ENCODE data around the gene SOX6. TPM values are rescaled to one million over a fixed set of nuclear protein-coding genes. Genes with fewer than 3 reads are reported as not detected.
"Not testable (repeated sequence)": the region's sequence is repeated elsewhere in the genome, so short reads cannot be mapped to it uniquely, and the experiment has no call there.

SOX6 gene
- total RNA-seq = 0.34 TPM in 1 of 2 replicates, not detected in the other

GRCh38 chr11:16356057-16356760 is at the start of gene SOX6:
Gene SOX6 (minus strand): TSS chr11:16356546. CDS start chr11:16341248, 15,298 bp downstream.
- intact Hi-C loops (cut with micrococcal nuclease) = no loop called here

GRCh38 chr11:16404781-16405285 is 48.5 kb upstream of the SOX6 start:
- intact Hi-C loops (cut with micrococcal nuclease) = no loop called here

- intact Hi-C loops (cut with micrococcal nuclease) = no loop called here
Measured at GRCh38 chr11:16403851-16404250, 47.5 kb upstream of the SOX6 start.

GRCh38 chr11:16403448-16403803 is 47.1 kb upstream of the SOX6 start:
- intact Hi-C loops (cut with micrococcal nuclease) = no loop called here

- intact Hi-C loops (cut with micrococcal nuclease) = no loop called here
Measured at GRCh38 chr11:16402654-16403447, 46.5 kb upstream of the SOX6 start.

- intact Hi-C loops (cut with micrococcal nuclease) = no loop called here
Measured at GRCh38 chr11:16397390-16397789, 41.0 kb upstream of the SOX6 start.

- intact Hi-C loops (cut with micrococcal nuclease) = no loop called here
Measured at GRCh38 chr11:16395601-16396000, 39.3 kb upstream of the SOX6 start.

- intact Hi-C loops (cut with micrococcal nuclease) = no loop called here
Measured at GRCh38 chr11:16394947-16395346, 38.6 kb upstream of the SOX6 start.

GRCh38 chr11:16393340-16393739 is 37.0 kb upstream of the SOX6 start:
- intact Hi-C loops (cut with micrococcal nuclease) = no loop called here

GRCh38 chr11:16392616-16393015 is 36.3 kb upstream of the SOX6 start:
- intact Hi-C loops (cut with micrococcal nuclease) = no loop called here

GRCh38 chr11:16390826-16391225 is 34.5 kb upstream of the SOX6 start:
- intact Hi-C loops (cut with micrococcal nuclease) = not testable (repeated sequence)

GRCh38 chr11:16385099-16385498 is 28.8 kb upstream of the SOX6 start:
- intact Hi-C loops (cut with micrococcal nuclease) = no loop called here

GRCh38 chr11:16382638-16383380 is 26.5 kb upstream of the SOX6 start:
- intact Hi-C loops (cut with micrococcal nuclease) = no loop called here

GRCh38 chr11:16382186-16382585 is 25.8 kb upstream of the SOX6 start:
- intact Hi-C loops (cut with micrococcal nuclease) = no loop called here

GRCh38 chr11:16380941-16381568 is 24.7 kb upstream of the SOX6 start:
- intact Hi-C loops (cut with micrococcal nuclease) = no loop called here

- intact Hi-C loops (cut with micrococcal nuclease) = no loop called here
Measured at GRCh38 chr11:16378906-16379305, 22.6 kb upstream of the SOX6 start.

GRCh38 chr11:16377746-16378145 is 21.4 kb upstream of the SOX6 start:
- intact Hi-C loops (cut with micrococcal nuclease) = no loop called here

GRCh38 chr11:16375664-16376063 is 19.3 kb upstream of the SOX6 start:
- intact Hi-C loops (cut with micrococcal nuclease) = not testable (repeated sequence)

GRCh38 chr11:16373768-16374167 is 17.4 kb upstream of the SOX6 start:
- intact Hi-C loops (cut with micrococcal nuclease) = no loop called here

GRCh38 chr11:16372355-16372754 is 16.0 kb upstream of the SOX6 start:
- intact Hi-C loops (cut with micrococcal nuclease) = no loop called here

GRCh38 chr11:16367252-16367651 is 10.9 kb upstream of the SOX6 start:
- intact Hi-C loops (cut with micrococcal nuclease) = no loop called here

All from T-helper 2 cell treated with Interferon-gamma antibody and Interleukin-4, amounts not matched to agents 100 ng/mL and 5 ng/mL, for 36 hours (primary cell).